Activated CD8-positive, alpha-beta T cell treated with anti-CD3 and anti-CD28 coated beads, Interleukin-2, amount 10 ng/mL, durations not matched to agents 7 days and 5 days (primary cell): ENCODE results near the gene AMZ1. TPM values are rescaled to one million over a fixed set of nuclear protein-coding genes. Genes with fewer than 3 reads are reported as not detected.

Experiments
- ATAC-seq: fragments of 150-1000 bp; cut with Tn5 transposase; one replicate; pipeline ENCODE4 v1.10.0; 2021; ENCODE audit warnings: moderate library complexity
- CTCF ChIA-PET: fragments of 350-600 bp; sonication (Branson Sonifier 250); formaldehyde crosslinking; loops from one replicate; lab custom pipeline; 2021; ENCODE audit warnings: antibody characterized with exemption; lab: Charles Lee
- POLR2A ChIA-PET: fragments of 350-600 bp; sonication (Branson Sonifier 250); formaldehyde crosslinking; loops from one replicate; lab custom pipeline; 2021; ENCODE audit warnings: antibody characterized with exemption; lab: Charles Lee
- DNase-seq: peaks from one replicate; pipeline ENCODE4 v3.0.0-alpha.2; 2020
- H3K27ac Mint-ChIP-seq: one replicate; pipeline ENCODE4 v1.8.0; 2021; ENCODE audit warnings: mild to moderate bottlenecking, mixed read lengths
- H3K27me3 Mint-ChIP-seq: one replicate; pipeline ENCODE4 v1.8.0; 2021; ENCODE audit warnings: low read depth, mixed read lengths
- H3K36me3 Mint-ChIP-seq: one replicate; pipeline ENCODE4 v1.8.0; 2021; ENCODE audit warnings: low read depth, mixed read lengths
- H3K4me1 Mint-ChIP-seq: one replicate; pipeline ENCODE4 v1.8.0; 2021; ENCODE audit warnings: low read depth, mixed read lengths
- H3K4me3 Mint-ChIP-seq: one replicate; pipeline ENCODE4 v1.8.0; 2021; ENCODE audit warnings: mild to moderate bottlenecking, mixed read lengths
- H3K9me3 Mint-ChIP-seq: one replicate; pipeline ENCODE4 v1.8.0; 2022; ENCODE audit warnings: mixed read lengths; ENCODE audit not compliant: insufficient read depth
- total RNA-seq, 2 experiments: library from RNA; stranded (reverse); gene quantifications; one replicate each; pipeline ENCODE4 v1.2.3, GENCODE V29; 2021

Gene AMZ1
- total RNA-seq, 2 experiments from 2014 or later = not detected

DNA sequence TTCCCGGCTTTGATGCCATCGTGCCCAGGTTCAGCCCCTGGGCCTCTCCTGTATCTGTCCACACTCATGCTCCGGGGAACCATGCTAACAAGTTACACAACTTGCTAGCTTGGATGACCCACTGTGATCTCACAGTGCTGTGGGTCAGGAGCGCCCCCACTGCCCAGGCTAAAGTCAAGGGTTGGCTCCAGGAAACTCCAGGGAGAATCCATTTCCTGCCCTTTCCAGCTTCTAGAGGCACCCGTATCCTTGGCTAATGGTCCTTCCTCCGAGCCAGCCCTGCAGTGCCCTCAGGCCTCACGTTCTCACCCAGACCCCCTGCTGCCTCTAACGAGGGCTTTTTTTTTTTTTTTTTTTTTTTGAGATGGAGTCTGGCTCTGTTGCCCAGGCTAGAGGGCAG lies 19.5 kb downstream of the AMZ1 start:
- peaks cover 23% of the 10 kb centered on the region for H3K27me3 Mint-ChIP-seq
- no peak for DNase-seq
- ATAC-seq = no peak
- POLR2A ChIA-PET = interaction anchor here (0.8 kb wide), 1 partner anchor 42 kb away, joined by 3 read pairs; no protein-coding TSS in a partner anchor
- no peak overlapping the region for H3K4me3 Mint-ChIP-seq
- H3K36me3 Mint-ChIP-seq = no peaks in the 10 kb centered on the region
- H3K27ac Mint-ChIP-seq = no peak overlapping the region
- no peaks in the 10 kb centered on the region for H3K9me3 Mint-ChIP-seq
- H3K4me1 Mint-ChIP-seq = peaks cover 26% of the 10 kb centered on the region
- CTCF ChIA-PET = interaction anchor here (1.0 to 8.0 kb wide), 2 partner anchors 9 to 38 kb away, joined by 4 to 189 read pairs; no protein-coding TSS in a partner anchor

DNA sequence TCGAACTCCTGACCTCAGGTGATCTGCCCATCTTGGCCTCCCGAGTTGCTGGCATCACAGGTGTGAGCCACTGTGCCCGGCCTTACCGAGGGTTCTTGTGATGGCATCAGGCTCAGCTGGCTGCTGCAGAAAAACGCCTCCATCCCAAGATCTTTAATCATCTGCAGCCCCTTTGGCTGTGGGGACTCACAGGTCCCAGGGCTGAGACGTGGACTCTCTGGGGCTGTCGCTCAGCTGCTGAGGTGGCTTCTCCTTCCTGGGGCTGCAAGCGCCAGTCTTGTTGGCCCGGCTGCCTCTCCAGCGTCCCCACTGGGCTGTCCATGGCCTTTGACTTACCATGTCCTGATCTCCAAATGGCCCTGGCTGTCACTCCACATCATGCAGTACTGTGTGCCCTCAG lies 20.0 kb downstream of the AMZ1 start:
- peaks cover 26% of the 10 kb centered on the region for H3K4me1 Mint-ChIP-seq
- DNase-seq (no peak), ATAC-seq (no peak)
- ChIA-PET CTCF (interaction anchor here (3.5 to 8.0 kb wide), 4 partner anchors 8 to 64 kb away, joined by 31 to 189 read pairs (median 75); no protein-coding TSS in a partner anchor), POLR2A (interaction anchor here (5.6 kb wide), 1 partner anchor 9 kb away, joined by 48 read pairs; no protein-coding TSS in a partner anchor)
- no peaks in the 10 kb centered on the region for H3K9me3 Mint-ChIP-seq
- H3K4me3 Mint-ChIP-seq = no peak overlapping the region
- H3K27ac Mint-ChIP-seq = no peak overlapping the region
- peaks cover 23% of the 10 kb centered on the region for H3K27me3 Mint-ChIP-seq
- H3K36me3 Mint-ChIP-seq = no peaks in the 10 kb centered on the region

DNA sequence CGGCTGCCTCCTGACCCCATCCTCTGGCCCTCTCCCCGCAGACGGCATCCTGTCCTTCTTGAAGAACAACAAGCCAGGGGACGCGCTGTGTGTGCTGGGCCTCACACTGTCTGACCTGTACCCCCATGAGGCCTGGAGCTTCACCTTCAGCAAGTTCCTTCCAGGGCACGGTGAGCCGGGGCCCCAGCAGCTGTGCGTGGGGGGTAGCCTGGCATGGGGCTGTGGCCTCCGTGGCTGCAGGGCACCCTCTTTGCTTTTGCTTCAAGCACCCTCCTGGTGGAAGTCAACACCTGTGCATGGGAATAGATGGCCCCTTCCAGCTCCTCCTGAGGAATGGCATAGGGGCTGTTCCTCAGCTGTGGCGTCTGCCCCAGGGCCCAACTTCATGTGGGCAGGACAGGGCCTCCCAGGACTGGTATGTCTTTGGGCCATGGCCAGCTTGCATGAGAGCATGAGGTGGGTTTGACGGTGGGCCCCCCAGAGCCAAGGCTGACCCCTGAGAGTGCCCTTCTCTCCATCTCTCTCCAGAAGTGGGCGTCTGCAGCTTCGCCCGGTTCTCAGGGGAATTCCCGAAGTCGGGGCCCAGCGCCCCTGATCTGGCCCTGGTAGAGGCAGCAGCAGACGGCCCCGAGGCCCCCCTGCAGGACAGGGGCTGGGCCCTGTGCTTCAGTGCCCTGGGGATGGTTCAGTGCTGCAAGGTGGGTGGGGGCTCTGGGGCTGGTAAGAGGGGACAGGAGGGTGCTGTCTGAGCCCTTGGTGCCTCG lies 20.7 kb downstream of the AMZ1 start:
- H3K27ac Mint-ChIP-seq = no peak overlapping the region
- H3K36me3 Mint-ChIP-seq = no peaks in the 10 kb centered on the region
- peaks cover 32% of the 10 kb centered on the region for H3K4me1 Mint-ChIP-seq
- H3K4me3 Mint-ChIP-seq = no peak overlapping the region
- ATAC-seq (no peak), DNase-seq (no peak)
- peaks cover 24% of the 10 kb centered on the region for H3K27me3 Mint-ChIP-seq
- no peaks in the 10 kb centered on the region for H3K9me3 Mint-ChIP-seq
- POLR2A ChIA-PET = interaction anchor here (1.6 to 5.6 kb wide), 3 partner anchors 10 to 39 kb away, joined by 5 to 48 read pairs (median 15); no protein-coding TSS in a partner anchor
- CTCF ChIA-PET = interaction anchor here (0.6 to 8.0 kb wide), 24 partner anchors 9 to 1049 kb away, joined by 3 to 189 read pairs (median 6); partner anchors contain the start of genes BRAT1, IQCE and TTYH3

DNA sequence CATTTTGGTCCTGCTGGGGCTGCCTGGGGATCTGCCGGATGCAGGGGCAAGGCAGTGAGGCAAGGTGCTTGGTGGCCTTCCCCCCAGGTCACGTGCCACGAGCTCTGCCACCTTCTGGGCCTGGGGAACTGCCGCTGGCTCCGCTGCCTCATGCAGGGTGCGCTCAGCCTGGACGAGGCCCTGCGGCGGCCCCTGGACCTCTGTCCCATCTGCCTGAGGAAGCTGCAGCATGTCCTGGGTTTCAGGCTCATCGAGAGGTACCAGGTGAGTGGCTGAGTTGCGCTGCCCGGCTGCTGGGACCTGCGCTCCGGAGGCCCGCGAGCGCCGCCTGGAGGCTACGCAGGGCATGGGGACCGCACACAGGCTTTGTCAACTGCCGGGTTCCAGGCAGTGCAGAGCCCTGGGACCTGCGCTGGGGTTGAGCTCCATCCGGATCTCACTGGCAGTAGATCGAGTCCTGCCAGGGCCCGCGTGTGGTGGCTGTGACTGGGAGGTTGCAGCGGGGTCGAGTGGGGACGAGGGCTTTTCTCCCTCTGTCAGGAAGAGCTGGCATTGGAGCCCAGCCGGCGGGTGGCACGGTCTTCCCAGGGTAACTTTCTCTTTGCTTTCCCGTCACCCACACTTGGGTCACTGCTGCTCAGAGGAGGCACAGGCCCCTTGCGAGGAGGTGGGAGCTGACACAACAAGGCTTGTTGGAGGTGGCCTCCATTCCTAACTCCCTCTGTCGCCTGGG lies 21.7 kb downstream of the AMZ1 start:
- peaks cover 41% of the 10 kb centered on the region for H3K4me1 Mint-ChIP-seq
- POLR2A ChIA-PET = interaction anchor here (0.8 to 5.6 kb wide), 9 partner anchors 9 to 184 kb away, joined by 3 to 48 read pairs (median 5); no protein-coding TSS in a partner anchor
- H3K36me3 Mint-ChIP-seq = no peaks in the 10 kb centered on the region
- CTCF ChIA-PET = interaction anchor here (0.6 to 8.0 kb wide), 58 partner anchors 9 to 1050 kb away, joined by 3 to 189 read pairs (median 5); partner anchors contain the start of genes BRAT1, GNA12, IQCE and TTYH3
- H3K27ac Mint-ChIP-seq = peak overlapping the region; percentile 63
- peak; percentile 88 for DNase-seq
- H3K27me3 Mint-ChIP-seq = peaks cover 29% of the 10 kb centered on the region
- peak overlapping the region; percentile 51 for H3K4me3 Mint-ChIP-seq
- H3K9me3 Mint-ChIP-seq = no peaks in the 10 kb centered on the region
- ATAC-seq = peak; percentile 91

DNA sequence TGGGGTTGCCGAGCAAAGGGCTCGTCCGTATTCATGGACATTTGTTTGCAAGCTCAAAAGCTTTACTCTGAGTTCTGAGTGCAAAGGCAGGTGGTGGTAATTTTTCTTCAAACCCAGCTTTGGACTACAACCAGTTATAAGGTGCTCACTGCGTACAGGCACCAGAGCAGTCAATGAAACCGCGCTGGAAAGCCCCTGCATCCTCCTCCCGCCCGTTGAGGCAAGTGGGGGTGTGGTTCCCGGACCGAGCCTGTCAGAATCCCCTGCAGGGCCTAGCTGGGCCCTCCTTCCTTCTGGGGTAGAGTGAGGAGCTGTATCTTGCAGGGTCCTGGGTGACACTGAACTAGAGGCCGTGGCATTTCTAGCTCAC lies 22.3 kb downstream of the AMZ1 start:
- Mint-ChIP-seq H3K27me3 (peaks cover 29% of the 10 kb centered on the region), H3K4me3 (peak overlapping the region; percentile 51), H3K9me3 (no peaks in the 10 kb centered on the region), H3K4me1 (peaks cover 47% of the 10 kb centered on the region), H3K36me3 (no peaks in the 10 kb centered on the region), H3K27ac (peak overlapping the region; percentile 63)
- CTCF ChIA-PET = interaction anchor here (0.6 to 8.0 kb wide), 55 partner anchors 8 to 305 kb away, joined by 3 to 189 read pairs (median 5); partner anchors contain the start of genes BRAT1, GNA12, IQCE and TTYH3
- DNase-seq = peak; percentile 47
- peak; percentile 14 for ATAC-seq
- POLR2A ChIA-PET = interaction anchor here (0.8 to 5.6 kb wide), 9 partner anchors 9 to 185 kb away, joined by 3 to 48 read pairs (median 5); no protein-coding TSS in a partner anchor

DNA sequence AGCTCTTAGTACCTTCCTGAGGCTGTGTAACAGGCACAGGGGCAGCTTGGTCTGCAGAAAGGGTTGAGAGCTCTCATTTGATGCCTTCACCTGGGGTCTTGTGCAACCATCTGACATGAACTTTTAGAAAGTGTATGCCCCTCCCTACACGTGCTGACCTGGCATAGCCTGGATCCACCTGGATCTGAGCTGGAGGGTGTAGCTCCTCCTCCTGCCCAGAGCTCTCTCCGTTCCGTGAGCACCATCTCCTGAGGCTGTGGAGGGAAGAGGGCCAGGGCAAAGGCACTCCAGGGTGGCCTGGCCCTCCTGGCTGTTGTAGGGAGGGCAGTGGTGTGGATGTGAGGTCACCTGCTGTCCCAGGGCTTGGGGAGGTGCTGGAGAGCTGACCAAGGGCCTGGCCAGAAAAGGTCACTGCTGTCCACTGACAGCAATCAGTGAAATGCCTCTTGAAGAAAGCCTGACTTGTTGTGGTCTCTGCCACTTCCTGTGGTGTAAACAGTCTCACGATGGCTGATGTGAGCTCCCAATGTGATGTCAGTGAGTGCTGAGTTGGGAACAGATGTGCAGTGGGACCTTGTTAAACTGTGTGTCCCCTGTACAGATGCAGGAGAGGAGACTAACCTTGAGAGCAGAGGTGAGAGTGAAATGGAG lies 23.0 kb downstream of the AMZ1 start:
- Mint-ChIP-seq H3K9me3 (no peaks in the 10 kb centered on the region), H3K27ac (peak overlapping the region; percentile 69), H3K4me1 (peaks cover 55% of the 10 kb centered on the region), H3K4me3 (peak overlapping the region; percentile 51), H3K36me3 (no peaks in the 10 kb centered on the region), H3K27me3 (peaks cover 25% of the 10 kb centered on the region)
- ATAC-seq (peak; percentile 45), DNase-seq (peak; percentile 80)
- POLR2A ChIA-PET = interaction anchor here (1.0 to 5.6 kb wide), 9 partner anchors 8 to 185 kb away, joined by 3 to 48 read pairs (median 5); no protein-coding TSS in a partner anchor
- CTCF ChIA-PET = interaction anchor here (1.0 to 8.0 kb wide), 33 partner anchors 8 to 260 kb away, joined by 3 to 189 read pairs (median 7); partner anchors contain the start of genes BRAT1, IQCE and TTYH3

DNA sequence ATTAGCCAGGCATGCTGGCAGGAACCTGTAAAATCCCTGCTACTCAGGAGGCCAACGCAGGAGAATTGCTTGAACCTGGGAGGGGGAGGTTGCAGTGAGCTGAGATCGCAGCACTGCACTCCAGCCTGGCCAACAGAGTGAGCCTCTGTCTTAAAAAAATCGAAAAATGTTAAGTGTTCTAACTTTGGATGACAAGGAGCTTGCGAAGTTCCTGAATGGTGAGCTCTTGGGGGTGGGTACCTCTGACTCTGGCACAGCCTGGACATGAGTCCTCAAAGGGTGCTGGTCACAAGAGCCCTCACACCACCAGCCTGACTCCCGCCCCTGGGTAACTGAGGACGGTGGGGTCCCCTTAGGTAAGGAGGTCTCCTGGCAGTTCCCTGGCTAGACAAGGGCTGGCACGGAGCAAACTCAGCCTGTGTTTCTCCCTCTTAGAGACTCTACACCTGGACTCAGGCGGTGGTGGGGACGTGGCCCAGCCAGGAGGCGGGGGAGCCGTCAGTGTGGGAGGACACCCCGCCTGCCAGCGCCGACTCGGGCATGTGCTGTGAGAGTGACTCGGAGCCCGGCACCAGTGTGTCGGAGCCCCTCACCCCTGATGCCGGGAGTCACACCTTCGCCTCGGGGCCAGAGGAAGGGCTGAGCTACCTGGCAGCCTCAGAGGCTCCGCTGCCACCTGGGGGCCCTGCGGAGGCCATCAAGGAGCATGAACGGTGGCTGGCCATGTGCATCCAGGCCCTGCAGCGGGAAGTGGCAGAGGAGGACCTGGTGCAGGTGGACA lies 24.1 kb downstream of the AMZ1 start:
- peaks cover 21% of the 10 kb centered on the region for H3K27me3 Mint-ChIP-seq
- H3K9me3 Mint-ChIP-seq = no peaks in the 10 kb centered on the region
- no peak for ATAC-seq
- H3K4me3 Mint-ChIP-seq = no peak overlapping the region
- H3K4me1 Mint-ChIP-seq = peaks cover 64% of the 10 kb centered on the region
- ChIA-PET CTCF (interaction anchor here (1.1 to 8.0 kb wide), 10 partner anchors 9 to 154 kb away, joined by 3 to 189 read pairs (median 22); partner anchors contain the start of genes BRAT1 and IQCE), POLR2A (interaction anchor here (0.6 to 5.6 kb wide), 4 partner anchors 11 to 67 kb away, joined by 3 to 48 read pairs (median 4); no protein-coding TSS in a partner anchor)
- no peaks in the 10 kb centered on the region for H3K36me3 Mint-ChIP-seq
- H3K27ac Mint-ChIP-seq = no peak overlapping the region
- no peak for DNase-seq

DNA sequence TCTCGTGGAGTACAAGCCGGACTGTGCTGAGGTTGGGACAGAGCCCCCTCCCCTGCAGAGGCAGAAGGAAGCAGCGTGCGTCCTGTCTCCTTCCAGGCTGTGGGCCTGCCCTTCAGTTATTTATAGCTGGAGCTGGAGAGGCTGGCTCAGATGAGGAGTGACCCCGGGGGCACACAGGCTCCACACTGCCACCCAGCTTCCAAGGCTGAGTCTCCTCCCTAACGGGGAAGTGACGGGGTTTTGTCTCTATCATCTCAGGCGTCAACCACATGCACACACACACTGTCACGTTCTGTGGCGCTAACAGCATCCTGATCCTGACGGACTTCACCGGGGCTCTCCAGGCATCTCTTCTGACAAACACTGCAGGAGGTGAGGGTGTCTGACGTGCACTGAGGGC lies 25.4 kb downstream of the AMZ1 start:
- Mint-ChIP-seq H3K27me3 (peaks cover 14% of the 10 kb centered on the region), H3K4me3 (no peak overlapping the region), H3K4me1 (peaks cover 77% of the 10 kb centered on the region), H3K9me3 (no peaks in the 10 kb centered on the region), H3K36me3 (no peaks in the 10 kb centered on the region), H3K27ac (no peak overlapping the region)
- CTCF ChIA-PET = interaction anchor here (0.6 to 1.6 kb wide), 5 partner anchors 15 to 153 kb away, joined by 3 read pairs; no protein-coding TSS in a partner anchor
- POLR2A ChIA-PET = interaction anchor here (0.7 to 5.6 kb wide), 3 partner anchors 15 to 464 kb away, joined by 3 to 48 read pairs (median 3); no protein-coding TSS in a partner anchor
- DNase-seq (no peak), ATAC-seq (no peak)

DNA sequence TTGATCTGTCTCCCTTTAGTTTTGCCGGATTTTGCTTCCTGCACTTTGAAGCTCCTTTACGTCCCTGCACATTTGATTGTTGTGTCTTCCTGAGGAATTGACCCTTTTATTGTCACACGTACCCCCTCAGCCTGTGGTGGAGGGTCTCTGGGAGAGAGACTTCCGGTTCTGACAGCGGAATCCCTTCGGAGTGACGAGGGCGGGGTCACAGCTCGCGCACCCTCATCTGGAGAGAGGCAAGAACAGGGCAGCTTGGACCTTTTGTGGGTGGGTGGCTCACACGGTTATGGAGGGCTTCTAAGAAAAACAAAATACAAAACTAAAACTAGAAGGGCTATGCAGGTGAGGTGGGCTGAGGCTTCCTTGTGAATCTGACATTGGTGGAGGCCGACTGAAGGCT lies 26.0 kb downstream of the AMZ1 start:
- ATAC-seq = no peak
- Mint-ChIP-seq H3K27me3 (peaks cover 14% of the 10 kb centered on the region), H3K4me1 (peaks cover 83% of the 10 kb centered on the region), H3K9me3 (no peaks in the 10 kb centered on the region), H3K4me3 (no peak overlapping the region), H3K36me3 (no peaks in the 10 kb centered on the region), H3K27ac (no peak overlapping the region)
- DNase-seq = no peak
- ChIA-PET POLR2A (interaction anchor here (0.7 to 0.9 kb wide), 2 partner anchors 22 to 464 kb away, joined by 3 read pairs; no protein-coding TSS in a partner anchor), CTCF (interaction anchor here (0.7 to 2.7 kb wide), 5 partner anchors 15 to 189 kb away, joined by 3 to 16 read pairs (median 3); no protein-coding TSS in a partner anchor)

DNA sequence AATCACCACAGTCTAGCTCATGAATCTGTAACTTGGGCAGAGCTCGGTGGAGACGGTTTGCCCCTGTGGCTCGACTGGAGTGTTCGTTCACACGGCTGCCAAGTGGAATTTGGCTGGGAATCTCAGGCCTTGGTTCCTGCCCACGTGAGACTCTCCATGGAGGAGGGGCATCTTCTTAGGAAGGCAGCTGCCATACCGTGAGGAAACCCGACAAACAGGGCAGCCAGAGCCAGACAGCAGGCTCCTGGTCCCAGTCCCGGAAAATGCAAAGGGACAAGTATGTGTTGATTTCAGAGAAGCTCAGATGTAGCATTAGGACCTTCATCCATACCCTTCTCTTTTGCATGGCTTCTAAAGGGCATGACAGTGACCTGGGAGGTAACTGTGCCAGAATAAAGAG lies 26.6 kb downstream of the AMZ1 start:
- Mint-ChIP-seq H3K4me1 (peaks cover 87% of the 10 kb centered on the region), H3K4me3 (peak overlapping the region; percentile 47), H3K36me3 (no peaks in the 10 kb centered on the region), H3K27me3 (peaks cover 14% of the 10 kb centered on the region), H3K9me3 (no peaks in the 10 kb centered on the region), H3K27ac (peak overlapping the region; percentile 20)
- no peak for ATAC-seq
- CTCF ChIA-PET = interaction anchor here (0.7 to 2.7 kb wide), 4 partner anchors 16 to 189 kb away, joined by 3 to 16 read pairs (median 3); no protein-coding TSS in a partner anchor
- DNase-seq = no peak
- POLR2A ChIA-PET = interaction anchor here (1.4 kb wide), 1 partner anchor 69 kb away, joined by 3 read pairs; no protein-coding TSS in a partner anchor
